ENCODE results near the gene FNDC5. TPM values are rescaled to one million over a fixed set of nuclear protein-coding genes. Genes with fewer than 3 reads are reported as not detected.

Gene FNDC5
- total RNA-seq, 2 experiments from 2014 or later, result not detected

- Mint-ChIP-seq H3K27ac (peak overlapping the region; percentile 8), H3K9me3 (no peaks in the 10 kb centered on the region), H3K4me1 (ENCODE audit: low read depth) (peaks cover 16% of the 10 kb centered on the region), H3K36me3 (ENCODE audit: low read depth) (peaks cover 85% of the 10 kb centered on the region), H3K4me3 (no peak overlapping the region), H3K27me3 (no peaks in the 10 kb centered on the region)
- intact Hi-C loops (cut with DNase I, micrococcal nuclease), result no loop called here
- Histone ChIP-seq H3K36me3 (ENCODE audit: insufficient read depth, low read length) (peaks cover 73% of the 10 kb centered on the region), H3K4me1 (ENCODE audit: insufficient read depth, low read length) (no peaks in the 10 kb centered on the region), H3K27me3 (ENCODE audit: control insufficient read depth in 1 of 2, insufficient read depth in 2 of 2, low read length in 2 of 2) (no peaks in the 10 kb centered on the region), H3K9me3 (ENCODE audit: control insufficient read depth in 1 of 2, insufficient read depth in 1 of 2, low read length in 2 of 2) (no peaks in the 10 kb centered on the region), H3K4me3 (ENCODE audit: low read length) (no peak overlapping the region), H3K27ac (ENCODE audit: low read depth in 1 of 2, low read length in 2 of 2) (no peak overlapping the region)
- no peak for TF ChIP-seq CTCF (IDR thresholded peaks at IDR 0.05)
- CTCF ChIA-PET, result interaction anchor here (0.6 to 0.9 kb wide), 2 partner anchors 101 to 120 kb away, joined by 3 to 4 read pairs; no protein-coding TSS in a partner anchor
- POLR2A ChIA-PET, result interaction anchor here (1.1 kb wide), 1 partner anchor 11 kb away, joined by 3 read pairs; no protein-coding TSS in a partner anchor
- ATAC-seq (ENCODE audit: poor library complexity) (no peak), DNase-seq (no peak)
These were observed 38.8 kb downstream of the FNDC5 start for GRCh38 chr1:32831878-32832277.

GRCh38 chr1:32830092-32830852, 40.4 kb downstream of the FNDC5 start:
- no peaks in the 10 kb centered on the region for H3K27me3 Mint-ChIP-seq
- no peaks in the 10 kb centered on the region for H3K27me3 ChIP-seq (ENCODE audit: control insufficient read depth in 1 of 2, insufficient read depth in 2 of 2, low read length in 2 of 2)
- peaks cover 32% of the 10 kb centered on the region for H3K4me1 Mint-ChIP-seq (ENCODE audit: low read depth)
- intact Hi-C loops (cut with DNase I, micrococcal nuclease), result no loop called here
- H3K27ac Mint-ChIP-seq, result no peak overlapping the region
- no peak for ATAC-seq (ENCODE audit: poor library complexity)
- ChIA-PET CTCF (interaction anchor here (1.6 to 1.9 kb wide), 3 partner anchors 9 to 117 kb away, joined by 3 to 4 read pairs (median 4); no protein-coding TSS in a partner anchor), POLR2A (interaction anchor here (0.6 to 0.7 kb wide), 2 partner anchors 76 to 180 kb away, joined by 3 read pairs; partner anchors contain the start of genes RBBP4 and ZBTB8OS)
- H3K27ac ChIP-seq (ENCODE audit: low read depth in 1 of 2, low read length in 2 of 2), result no peak overlapping the region
- H3K4me1 ChIP-seq (ENCODE audit: insufficient read depth, low read length), result no peaks in the 10 kb centered on the region
- no peak for TF ChIP-seq CTCF (IDR thresholded peaks at IDR 0.05)
- H3K36me3 Mint-ChIP-seq (ENCODE audit: low read depth), result peaks cover 88% of the 10 kb centered on the region
- H3K36me3 ChIP-seq (ENCODE audit: insufficient read depth, low read length), result peaks cover 80% of the 10 kb centered on the region
- H3K9me3 Mint-ChIP-seq, result no peaks in the 10 kb centered on the region
- no peaks in the 10 kb centered on the region for H3K9me3 ChIP-seq (ENCODE audit: control insufficient read depth in 1 of 2, insufficient read depth in 1 of 2, low read length in 2 of 2)
- H3K4me3 Mint-ChIP-seq, result no peak overlapping the region
- DNase-seq, result no peak
- no peak overlapping the region for H3K4me3 ChIP-seq (ENCODE audit: low read length)

GRCh38 chr1:32828341-32828740, 42.4 kb downstream of the FNDC5 start:
- ChIA-PET POLR2A (no interaction called here), CTCF (interaction anchor here (0.7 to 1.9 kb wide), 2 partner anchors 11 to 30 kb away, joined by 3 read pairs; no protein-coding TSS in a partner anchor)
- no peaks in the 10 kb centered on the region for H3K27me3 Mint-ChIP-seq
- no peak for TF ChIP-seq CTCF (IDR thresholded peaks at IDR 0.05)
- Histone ChIP-seq H3K4me1 (ENCODE audit: insufficient read depth, low read length) (no peaks in the 10 kb centered on the region), H3K27me3 (ENCODE audit: control insufficient read depth in 1 of 2, insufficient read depth in 2 of 2, low read length in 2 of 2) (no peaks in the 10 kb centered on the region), H3K9me3 (ENCODE audit: control insufficient read depth in 1 of 2, insufficient read depth in 1 of 2, low read length in 2 of 2) (no peaks in the 10 kb centered on the region), H3K27ac (ENCODE audit: low read depth in 1 of 2, low read length in 2 of 2) (no peak overlapping the region), H3K4me3 (ENCODE audit: low read length) (no peak overlapping the region), H3K36me3 (ENCODE audit: insufficient read depth, low read length) (peaks cover 72% of the 10 kb centered on the region)
- H3K9me3 Mint-ChIP-seq, result no peaks in the 10 kb centered on the region
- H3K4me3 Mint-ChIP-seq, result no peak overlapping the region
- intact Hi-C loops (cut with DNase I, micrococcal nuclease), result no loop called here
- peaks cover 45% of the 10 kb centered on the region for H3K4me1 Mint-ChIP-seq (ENCODE audit: low read depth)
- DNase-seq (no peak), ATAC-seq (ENCODE audit: poor library complexity) (no peak)
- peaks cover 84% of the 10 kb centered on the region for H3K36me3 Mint-ChIP-seq (ENCODE audit: low read depth)
- H3K27ac Mint-ChIP-seq, result no peak overlapping the region

All from CD4-positive, alpha-beta T cell (primary cell).